Neural progenitor cell (in vitro differentiated cells): Measurements from ENCODE around the gene ARFRP1. TPM values are rescaled to one million over a fixed set of nuclear protein-coding genes. Genes with fewer than 3 reads are reported as not detected.

Experiments
- DNase-seq: peaks from one replicate; pipeline ENCODE4 v3.0.0-alpha.2; 2016; ENCODE audit warnings: low spot score
- H2AFZ ChIP-seq: fragments of 200-600 bp; sonication (generic); replicated peaks from 2 replicates; pipeline ENCODE4 v1.6.1; 2016; ENCODE audit warnings: antibody characterized with exemption
- H3F3A ChIP-seq: fragments of 200-600 bp; sonication (generic); 2 replicates; pipeline ENCODE4 v1.6.1; 2016; ENCODE audit warnings: antibody characterized with exemption, low read depth
- H3K27ac ChIP-seq: fragments of 200-600 bp; sonication (generic); 2 replicates; pipeline ENCODE4 v1.5.1; 2016; ENCODE audit warnings: mild to moderate bottlenecking
- H3K27me3 ChIP-seq: fragments of 200-600 bp; sonication (generic); 2 replicates; pipeline ENCODE4 v1.6.1; 2016; ENCODE audit warnings: mild to moderate bottlenecking, moderate library complexity
- H3K36me3 ChIP-seq: fragments of 200-600 bp; sonication (generic); 2 replicates; pipeline ENCODE4 v1.5.1; 2016
- H3K4me1 ChIP-seq: fragments of 200-600 bp; sonication (generic); 2 replicates; pipeline ENCODE4 v1.6.1; 2016; ENCODE audit warnings: mixed run types
- H3K4me2 ChIP-seq: fragments of 200-600 bp; sonication (generic); 2 replicates; pipeline ENCODE4 v1.6.1; 2016
- H3K4me3 ChIP-seq: fragments of 200-600 bp; sonication (generic); 2 replicates; pipeline ENCODE4 v1.5.1; 2016
- H3K79me2 ChIP-seq: fragments of 200-600 bp; sonication (generic); 2 replicates; pipeline ENCODE4 v1.6.1; 2016; ENCODE audit warnings: low read depth
- H3K9ac ChIP-seq: fragments of 200-600 bp; sonication (generic); 2 replicates; pipeline ENCODE4 v1.6.1; 2016
- H3K9me3 ChIP-seq: fragments of 200-600 bp; sonication (generic); 2 replicates; pipeline ENCODE4 v1.5.1; 2016; ENCODE audit warnings: low read depth
- H4K20me1 ChIP-seq: fragments of 200-600 bp; sonication (generic); 2 replicates; pipeline ENCODE4 v1.6.1; 2016; ENCODE audit warnings: low read depth
- H3K27ac Mint-ChIP-seq: 3 replicates; pipeline ENCODE4 v1.8.0; 2021; ENCODE audit warnings: mixed read lengths
- H3K27me3 Mint-ChIP-seq: 2 replicates; pipeline ENCODE4 v1.8.0; 2022; ENCODE audit warnings: low read depth, mild to moderate bottlenecking, inconsistent platforms, moderate library complexity, mixed read lengths; ENCODE audit not compliant: insufficient read depth
- H3K36me3 Mint-ChIP-seq: 3 replicates; pipeline ENCODE4 v1.8.0; 2021; ENCODE audit warnings: mixed read lengths
- H3K4me1 Mint-ChIP-seq: 3 replicates; pipeline ENCODE4 v1.8.0; 2021; ENCODE audit warnings: mixed read lengths
- H3K4me3 Mint-ChIP-seq: 3 replicates; pipeline ENCODE4 v1.8.0; 2021; ENCODE audit warnings: mild to moderate bottlenecking, moderate library complexity, mixed read lengths
- H3K9me3 Mint-ChIP-seq: 3 replicates; pipeline ENCODE4 v1.8.0; 2020; ENCODE audit warnings: mixed read lengths
- EZH2 ChIP-seq: fragments of 200-600 bp; sonication (generic); IDR thresholded peaks from 2 replicates; pipeline ENCODE4 v1.6.1; 2017; ENCODE audit warnings: antibody characterized with exemption, mild to moderate bottlenecking, moderate library complexity
- EZH2phosphoT487 ChIP-seq: fragments of 200-600 bp; sonication (generic); IDR thresholded peaks from 2 replicates; pipeline ENCODE4 v1.6.1; 2017; ENCODE audit warnings: antibody characterized with exemption
- total RNA-seq: library from RNA; depleted of rRNA; stranded (reverse); fragments of >200 nt; gene quantifications from 2 replicates; pipeline ENCODE4 v1.2.3, GENCODE V29; 2015; ENCODE audit warnings: low replicate concordance
- TF ChIP-seq, protein P1 (sequence below): fragments of 200-600 bp; sonication (generic); IDR thresholded peaks from 2 replicates; pipeline ENCODE4 v1.5.1; 2017; ENCODE audit warnings: antibody characterized with exemption, mild to moderate bottlenecking

Gene ARFRP1
- total RNA-seq, 1 donor from 2014 or later: 18.3 TPM

DNA sequence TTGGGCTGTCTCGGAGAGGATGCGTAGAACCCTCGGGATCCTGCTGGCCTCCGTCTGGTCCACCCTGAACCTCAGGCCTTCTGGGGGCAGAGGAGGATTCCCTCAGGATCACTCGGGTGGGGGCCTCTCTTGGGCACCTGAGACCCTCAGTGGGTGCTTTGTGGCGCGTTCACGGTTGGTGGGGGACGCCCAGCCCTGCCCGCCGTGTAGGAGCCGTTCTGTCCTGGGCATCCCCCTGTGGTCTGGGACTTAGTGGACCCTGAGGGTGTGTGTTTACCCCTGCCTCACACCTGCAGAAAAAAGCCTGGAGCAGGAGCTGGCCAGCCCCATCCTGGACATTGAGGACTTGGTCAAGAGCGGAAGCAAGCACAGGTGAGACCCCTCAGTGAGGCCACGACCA lies 42.1 kb downstream of the ARFRP1 start:
- peaks cover 5% of the 10 kb centered on the region for H3K4me1 Mint-ChIP-seq
- no peaks in the 10 kb centered on the region for H3F3A ChIP-seq
- no peak overlapping the region for H2AFZ ChIP-seq
- no peak overlapping the region for H3K4me2 ChIP-seq
- no peaks in the 10 kb centered on the region for H3K9me3 ChIP-seq
- H3K27ac Mint-ChIP-seq: peak overlapping the region; percentile 74
- H3K36me3 ChIP-seq: no peaks in the 10 kb centered on the region
- no peaks in the 10 kb centered on the region for H4K20me1 ChIP-seq
- H3K36me3 Mint-ChIP-seq: peaks cover 19% of the 10 kb centered on the region
- no peak for DNase-seq
- no peaks in the 10 kb centered on the region for H3K27me3 ChIP-seq
- no peak overlapping the region for H3K4me3 Mint-ChIP-seq
- H3K27me3 Mint-ChIP-seq: peaks cover 4% of the 10 kb centered on the region
- H3K9ac ChIP-seq: no peak overlapping the region
- H3K9me3 Mint-ChIP-seq: no peaks in the 10 kb centered on the region
- no peak for TF ChIP-seq EZH2
- TF ChIP-seq EZH2phosphoT487: no peak
- TF ChIP-seq, protein P1, sequence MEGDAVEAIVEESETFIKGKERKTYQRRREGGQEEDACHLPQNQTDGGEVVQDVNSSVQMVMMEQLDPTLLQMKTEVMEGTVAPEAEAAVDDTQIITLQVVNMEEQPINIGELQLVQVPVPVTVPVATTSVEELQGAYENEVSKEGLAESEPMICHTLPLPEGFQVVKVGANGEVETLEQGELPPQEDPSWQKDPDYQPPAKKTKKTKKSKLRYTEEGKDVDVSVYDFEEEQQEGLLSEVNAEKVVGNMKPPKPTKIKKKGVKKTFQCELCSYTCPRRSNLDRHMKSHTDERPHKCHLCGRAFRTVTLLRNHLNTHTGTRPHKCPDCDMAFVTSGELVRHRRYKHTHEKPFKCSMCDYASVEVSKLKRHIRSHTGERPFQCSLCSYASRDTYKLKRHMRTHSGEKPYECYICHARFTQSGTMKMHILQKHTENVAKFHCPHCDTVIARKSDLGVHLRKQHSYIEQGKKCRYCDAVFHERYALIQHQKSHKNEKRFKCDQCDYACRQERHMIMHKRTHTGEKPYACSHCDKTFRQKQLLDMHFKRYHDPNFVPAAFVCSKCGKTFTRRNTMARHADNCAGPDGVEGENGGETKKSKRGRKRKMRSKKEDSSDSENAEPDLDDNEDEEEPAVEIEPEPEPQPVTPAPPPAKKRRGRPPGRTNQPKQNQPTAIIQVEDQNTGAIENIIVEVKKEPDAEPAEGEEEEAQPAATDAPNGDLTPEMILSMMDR: no peak
- H3K79me2 ChIP-seq: no peaks in the 10 kb centered on the region
- no peak overlapping the region for H3K4me3 ChIP-seq
- no peak overlapping the region for H3K27ac ChIP-seq
- no peaks in the 10 kb centered on the region for H3K4me1 ChIP-seq

DNA sequence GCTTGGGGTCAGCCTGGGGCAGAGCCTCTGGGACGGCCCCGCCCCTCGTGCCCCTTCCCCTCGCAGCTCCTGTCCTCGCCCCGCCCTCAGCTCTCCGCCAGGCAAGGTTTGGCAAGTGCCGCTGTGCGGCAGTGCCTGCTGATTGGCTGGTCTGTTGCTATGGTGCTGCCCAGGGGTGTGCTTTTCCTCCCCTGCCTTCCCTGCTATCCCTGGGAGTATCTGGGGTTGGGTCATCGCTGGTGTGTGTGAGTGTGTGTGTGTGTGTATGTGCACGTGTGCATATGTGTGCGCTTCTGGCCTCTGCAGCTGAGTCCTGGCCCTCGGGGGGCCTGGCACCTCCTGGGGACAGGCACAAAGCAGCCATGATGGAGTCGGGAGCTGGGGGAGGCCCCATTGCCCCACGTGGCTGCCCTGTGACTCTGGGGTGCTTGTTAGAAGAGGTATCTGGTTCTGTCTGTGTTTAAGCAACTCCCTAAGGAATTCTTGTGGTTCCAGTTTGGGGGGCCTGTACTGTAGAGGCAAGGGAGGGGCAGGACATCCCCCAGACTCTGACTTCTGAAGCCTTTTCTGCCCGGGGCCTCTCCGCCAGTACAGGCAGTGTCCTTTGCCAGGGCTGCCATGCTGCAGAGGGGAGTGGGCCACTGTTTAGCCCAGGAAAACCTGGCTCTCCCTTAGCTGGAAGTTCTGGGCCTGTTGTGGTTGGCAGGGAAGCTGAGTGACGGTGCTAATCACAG lies 42.7 kb downstream of the ARFRP1 start:
- Histone ChIP-seq H3K4me1 (no peaks in the 10 kb centered on the region), H3K36me3 (no peaks in the 10 kb centered on the region), H3K9me3 (no peaks in the 10 kb centered on the region), H3K4me2 (no peak overlapping the region), H3K27ac (no peak overlapping the region), H4K20me1 (no peaks in the 10 kb centered on the region), H3K9ac (no peak overlapping the region), H3K27me3 (no peaks in the 10 kb centered on the region), H2AFZ (no peak overlapping the region), H3K4me3 (no peak overlapping the region), H3F3A (no peaks in the 10 kb centered on the region), H3K79me2 (no peaks in the 10 kb centered on the region)
- Mint-ChIP-seq H3K27ac (peak overlapping the region; percentile 91), H3K36me3 (peaks cover 20% of the 10 kb centered on the region), H3K4me1 (peaks cover 6% of the 10 kb centered on the region), H3K4me3 (peak overlapping the region; percentile 48), H3K27me3 (peaks cover 4% of the 10 kb centered on the region), H3K9me3 (no peaks in the 10 kb centered on the region)
- peak; percentile 78 for DNase-seq
- no peak for TF ChIP-seq EZH2phosphoT487
- TF ChIP-seq EZH2: no peak
- TF ChIP-seq, protein P1: no peak

DNA sequence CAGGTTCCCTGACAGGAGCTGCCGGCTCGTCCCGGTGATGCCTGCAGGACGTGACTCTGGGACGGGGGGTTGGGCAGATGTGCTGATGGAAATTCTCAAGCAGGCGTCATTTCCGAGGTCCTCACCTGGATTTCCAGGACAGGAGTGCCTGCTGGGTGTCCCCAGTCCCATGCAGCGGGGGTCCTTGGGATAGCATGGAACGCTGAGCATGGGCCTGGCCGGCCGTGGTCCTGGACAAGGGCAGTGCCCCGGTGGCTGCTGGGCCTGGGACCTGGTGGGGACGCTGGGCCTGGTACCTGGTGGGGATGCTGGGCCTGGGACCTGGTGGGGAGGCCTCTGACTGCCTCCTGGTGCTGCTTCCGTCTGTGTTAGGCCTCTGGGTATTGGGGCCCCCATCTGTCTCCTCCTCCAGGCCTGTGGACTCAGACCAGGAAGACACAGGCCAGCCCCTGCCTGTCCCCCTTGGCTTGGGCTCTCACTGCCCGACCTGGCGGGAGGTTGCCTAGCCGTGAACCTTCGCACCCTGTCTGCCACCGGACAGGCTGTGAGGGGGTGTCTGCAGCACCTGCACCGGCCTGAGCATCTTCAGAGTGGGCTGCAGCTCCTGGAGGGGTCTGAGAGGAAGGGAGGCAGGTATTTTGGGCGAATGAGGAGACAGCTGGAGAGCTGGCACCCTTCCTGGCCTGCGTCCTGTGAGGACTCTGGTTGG lies 43.5 kb downstream of the ARFRP1 start:
- H3K36me3 Mint-ChIP-seq: peaks cover 19% of the 10 kb centered on the region
- Histone ChIP-seq H3K36me3 (no peaks in the 10 kb centered on the region), H3F3A (no peaks in the 10 kb centered on the region), H4K20me1 (peaks cover 2% of the 10 kb centered on the region), H2AFZ (no peak overlapping the region), H3K27ac (no peak overlapping the region), H3K4me2 (no peak overlapping the region), H3K4me1 (no peaks in the 10 kb centered on the region), H3K4me3 (no peak overlapping the region), H3K79me2 (peaks cover 2% of the 10 kb centered on the region), H3K9ac (no peak overlapping the region), H3K27me3 (no peaks in the 10 kb centered on the region), H3K9me3 (no peaks in the 10 kb centered on the region)
- no peak overlapping the region for H3K27ac Mint-ChIP-seq
- no peak for TF ChIP-seq EZH2
- TF ChIP-seq EZH2phosphoT487: no peak
- TF ChIP-seq, protein P1: no peak
- H3K4me1 Mint-ChIP-seq: peaks cover 14% of the 10 kb centered on the region
- H3K9me3 Mint-ChIP-seq: no peaks in the 10 kb centered on the region
- DNase-seq: no peak
- peaks cover 4% of the 10 kb centered on the region for H3K27me3 Mint-ChIP-seq
- no peak overlapping the region for H3K4me3 Mint-ChIP-seq
